CD4-positive, CD25-positive, alpha-beta regulatory T cell (primary cell): Measurements from ENCODE around the gene SRGAP2B. TPM values are rescaled to one million over a fixed set of nuclear protein-coding genes. Genes with fewer than 3 reads are reported as not detected.
"Not testable (repeated sequence)": the region's sequence is repeated elsewhere in the genome, so short reads cannot be mapped to it uniquely, and the experiment has no call there.

Experiments used
- ATAC-seq, 2 donors: fragments of 150-1000 bp; cut with Tn5 transposase; one replicate each; pipeline ENCODE4 v1.10.0; 2021; ENCODE audit warnings: low read depth in 2 of 2, moderate number of reproducible peaks in 2 of 2, moderate library complexity in 1 of 2
- DNase-seq, 3 donors: peaks; one replicate each; pipeline versions ENCODE4 v3.0.0 to v3.0.0-alpha.2; 2012 to 2022; ENCODE audit warnings: mixed read lengths in 1 of 3
- H3K27ac ChIP-seq: one replicate; pipeline ENCODE4 v1.7.0; 2013; ENCODE audit warnings: mild to moderate bottlenecking, low read length; ENCODE audit not compliant: insufficient read depth, poor library complexity, severe bottlenecking
- H3K27me3 ChIP-seq: one replicate; pipeline ENCODE4 v1.7.0; 2013; ENCODE audit warnings: low read length; ENCODE audit not compliant: control insufficient read depth, insufficient read depth
- H3K36me3 ChIP-seq: one replicate; pipeline ENCODE4 v1.7.0; 2013; ENCODE audit warnings: mild to moderate bottlenecking, low read length, moderate library complexity; ENCODE audit not compliant: control insufficient read depth, insufficient read depth
- H3K4me1 ChIP-seq: 2 replicates; pipeline ENCODE4 v1.7.0; 2013; ENCODE audit warnings: mild to moderate bottlenecking, low read length; ENCODE audit not compliant: insufficient read depth, control insufficient read depth, poor library complexity, severe bottlenecking
- H3K4me3 ChIP-seq: one replicate; pipeline ENCODE4 v1.7.0; 2013; ENCODE audit warnings: low read depth, mild to moderate bottlenecking, low read length, moderate library complexity
- H3K9me3 ChIP-seq, 2 experiments: 1 replicate in 1 of 2; 2 replicates in 1 of 2; pipeline ENCODE4 v1.7.0; 2013; ENCODE audit warnings: low read length in 2 of 2, mild to moderate bottlenecking in 1 of 2, moderate library complexity in 1 of 2; ENCODE audit not compliant: control insufficient read depth in 2 of 2
- H3K27ac Mint-ChIP-seq, 3 donors: one replicate each; pipeline ENCODE4 v1.8.0; 2020 to 2022; ENCODE audit warnings: mild to moderate bottlenecking in 3 of 3, mixed read lengths in 3 of 3, moderate library complexity in 2 of 3
- H3K27me3 Mint-ChIP-seq: one replicate; pipeline ENCODE4 v1.8.0; 2022; ENCODE audit warnings: mild to moderate bottlenecking, mixed read lengths
- H3K36me3 Mint-ChIP-seq: one replicate; pipeline ENCODE4 v1.8.0; 2020; ENCODE audit warnings: mixed read lengths
- H3K4me1 Mint-ChIP-seq, 4 donors: one replicate each; pipeline ENCODE4 v1.8.0; 2020 to 2022; ENCODE audit warnings: mixed read lengths in 4 of 4, mild to moderate bottlenecking in 1 of 4
- H3K4me3 Mint-ChIP-seq, 4 donors: one replicate each; pipeline ENCODE4 v1.8.0; 2020 to 2022; ENCODE audit warnings: mild to moderate bottlenecking in 4 of 4, mixed read lengths in 4 of 4, moderate library complexity in 3 of 4
- H3K9me3 Mint-ChIP-seq, 7 donors: one replicate each; pipeline ENCODE4 v1.8.0; 2020 to 2022; ENCODE audit warnings: mixed read lengths in 7 of 7, mild to moderate bottlenecking in 3 of 7, moderate library complexity in 2 of 7
- polyA plus RNA-seq, 4 donors: library from polyadenylated mRNA; unstranded; fragments of 300-500 nt; fragmentation: Illumina TruSeq; gene quantifications; one replicate each; pipeline ENCODE4 v1.2.3, GENCODE V29; 2021
- total RNA-seq: library from RNA; stranded (reverse); gene quantifications from one replicate; pipeline ENCODE4 v1.2.3, GENCODE V29; 2022

The SRGAP2B gene
- total and polyA plus RNA-seq, 5 donors from 2014 or later, result 1.2 to 36.7 (median 2.1) TPM

GRCh38 chr1:144995833-144996410 lies 99.2 kb downstream of the SRGAP2B start:
- not testable (repeated sequence) for H3K9me3 Mint-ChIP-seq, H3K4me3 Mint-ChIP-seq, H3K9me3 ChIP-seq, ATAC-seq, H3K36me3 Mint-ChIP-seq, H3K4me1 Mint-ChIP-seq, H3K36me3 ChIP-seq, H3K4me1 ChIP-seq, H3K27ac ChIP-seq, DNase-seq, H3K27ac Mint-ChIP-seq, H3K27me3 Mint-ChIP-seq, H3K4me3 ChIP-seq, H3K27me3 ChIP-seq

- H3K36me3 Mint-ChIP-seq, ATAC-seq, H3K4me1 ChIP-seq, H3K9me3 ChIP-seq, H3K9me3 Mint-ChIP-seq, H3K4me3 ChIP-seq, H3K27ac ChIP-seq, H3K27me3 Mint-ChIP-seq, H3K36me3 ChIP-seq, H3K4me1 Mint-ChIP-seq, H3K27me3 ChIP-seq, H3K4me3 Mint-ChIP-seq, H3K27ac Mint-ChIP-seq: not testable (repeated sequence)
- DNase-seq, result peak in 1 of 3 donors; percentile 0
Measured at GRCh38 chr1:144992915-144993314, 102.2 kb downstream of the SRGAP2B start.

GRCh38 chr1:144990611-144991010 lies 104.5 kb downstream of the SRGAP2B start:
- not testable (repeated sequence) for H3K27ac ChIP-seq, H3K4me1 ChIP-seq, H3K9me3 Mint-ChIP-seq, H3K27ac Mint-ChIP-seq, H3K27me3 ChIP-seq, H3K27me3 Mint-ChIP-seq, DNase-seq, H3K36me3 Mint-ChIP-seq, H3K36me3 ChIP-seq, H3K4me3 ChIP-seq, H3K4me3 Mint-ChIP-seq, H3K9me3 ChIP-seq, ATAC-seq, H3K4me1 Mint-ChIP-seq

DNA sequence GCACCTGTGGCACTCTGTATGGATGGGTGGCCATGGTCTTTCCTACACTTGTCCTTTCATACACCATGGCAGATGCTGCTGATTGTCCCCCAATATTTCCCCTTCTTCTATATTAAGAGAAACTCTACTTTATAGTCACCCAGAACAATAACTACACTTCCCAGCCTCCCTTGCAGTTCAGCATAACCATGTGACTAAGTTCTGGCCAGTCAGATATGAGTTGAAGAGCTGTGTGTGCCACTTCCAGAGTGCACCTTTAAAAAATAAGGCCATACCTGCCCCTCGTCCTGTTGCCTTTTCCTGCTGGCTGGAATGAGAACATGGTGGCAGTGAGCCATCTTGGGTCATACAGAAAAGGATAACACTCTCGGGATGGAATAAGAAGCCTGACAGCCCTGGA lies 108.0 kb downstream of the SRGAP2B start:
- not testable (repeated sequence) for H3K27ac ChIP-seq, H3K27me3 Mint-ChIP-seq, H3K27me3 ChIP-seq, ATAC-seq, H3K36me3 ChIP-seq, H3K4me3 ChIP-seq, H3K4me1 ChIP-seq, H3K4me3 Mint-ChIP-seq, H3K9me3 ChIP-seq, H3K9me3 Mint-ChIP-seq, H3K36me3 Mint-ChIP-seq, H3K27ac Mint-ChIP-seq, DNase-seq, H3K4me1 Mint-ChIP-seq

DNA sequence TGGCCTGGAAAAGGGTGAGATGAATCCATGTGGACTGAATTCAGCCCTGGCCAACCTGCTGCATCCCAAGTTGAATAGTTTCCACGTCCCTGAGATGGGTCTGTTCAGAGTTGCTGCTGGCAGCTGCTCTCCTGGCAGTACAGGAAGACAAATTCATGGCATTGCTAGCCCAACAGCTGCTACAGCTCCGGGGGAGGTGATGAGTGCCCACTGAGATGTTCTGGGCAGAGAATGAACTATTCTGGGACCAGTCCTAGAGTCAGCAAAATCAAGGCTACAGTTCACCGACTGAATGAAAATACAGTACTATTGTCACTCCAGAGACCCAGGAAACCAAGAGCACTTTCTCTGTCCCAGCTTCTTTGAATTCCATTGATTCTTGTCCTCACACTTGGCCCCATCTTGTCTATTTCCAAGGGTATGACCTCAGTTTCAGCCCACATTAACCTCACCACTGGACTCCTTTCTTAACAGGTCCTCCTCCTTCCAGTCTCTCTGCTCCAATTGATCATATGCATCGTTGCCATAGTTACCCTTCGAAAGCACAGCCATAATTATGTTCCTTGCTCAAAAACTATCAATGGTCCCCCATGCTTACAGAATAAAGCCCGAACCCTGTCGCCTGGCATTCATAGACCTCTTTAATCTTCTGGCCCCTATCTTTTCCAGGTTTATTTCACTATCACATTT lies 108.8 kb downstream of the SRGAP2B start:
- H3K4me3 Mint-ChIP-seq, DNase-seq, H3K27ac ChIP-seq, H3K4me3 ChIP-seq, H3K27me3 ChIP-seq, H3K27me3 Mint-ChIP-seq, ATAC-seq, H3K36me3 Mint-ChIP-seq, H3K9me3 Mint-ChIP-seq, H3K36me3 ChIP-seq, H3K27ac Mint-ChIP-seq, H3K4me1 ChIP-seq, H3K9me3 ChIP-seq, H3K4me1 Mint-ChIP-seq: not testable (repeated sequence)

GRCh38 chr1:144985550-144986170 lies 109.5 kb downstream of the SRGAP2B start:
- not testable (repeated sequence) for H3K4me1 Mint-ChIP-seq, H3K27me3 ChIP-seq, DNase-seq, H3K27ac ChIP-seq, H3K27me3 Mint-ChIP-seq, H3K4me3 Mint-ChIP-seq, H3K4me1 ChIP-seq, H3K9me3 ChIP-seq, H3K36me3 Mint-ChIP-seq, H3K4me3 ChIP-seq, H3K36me3 ChIP-seq, ATAC-seq, H3K27ac Mint-ChIP-seq, H3K9me3 Mint-ChIP-seq

- H3K27ac Mint-ChIP-seq, H3K4me3 Mint-ChIP-seq, DNase-seq, H3K9me3 ChIP-seq, H3K27me3 Mint-ChIP-seq, H3K4me3 ChIP-seq, H3K4me1 Mint-ChIP-seq, H3K9me3 Mint-ChIP-seq, ATAC-seq, H3K36me3 ChIP-seq, H3K4me1 ChIP-seq, H3K27ac ChIP-seq, H3K36me3 Mint-ChIP-seq, H3K27me3 ChIP-seq: not testable (repeated sequence)
Measured at GRCh38 chr1:144982802-144983525, 112.2 kb downstream of the SRGAP2B start.
